Epithelial cell of proximal tubule (primary cell): ENCODE measurements around the gene ERMAP. TPM values are rescaled to one million over a fixed set of nuclear protein-coding genes. Genes with fewer than 3 reads are reported as not detected.
"Not testable (repeated sequence)": the region's sequence is repeated elsewhere in the genome, so short reads cannot be mapped to it uniquely, and the experiment has no call there.

Source experiments
- DNase-seq: peaks from one replicate; pipeline ENCODE4 v3.0.0-alpha.2; 2011; ENCODE audit warnings: low read depth
- H3K4me3 ChIP-seq: 2 replicates; pipeline ENCODE4 v1.5.1; 2011; ENCODE audit warnings: low read depth, mild to moderate bottlenecking, low read length
- total RNA-seq: library from RNA; depleted of rRNA; stranded (reverse); fragments of >200 nt; gene quantifications from 2 replicates; pipeline ENCODE4 v1.2.3, GENCODE V29; 2015
- TF ChIP-seq, protein P1 (sequence below): conservative IDR thresholded peaks from 2 replicates; pipeline ENCODE4 v1.5.1; 2012; ENCODE audit warnings: low read depth, mild to moderate bottlenecking, low read length

The ERMAP gene
- total RNA-seq, 1 donor from 2014 or later: 8.4 TPM

GRCh38 chr1:42806593-42806992, 10.3 kb upstream of the ERMAP start:
- H3K4me3 ChIP-seq: no peak overlapping the region
- TF ChIP-seq, protein P1, sequence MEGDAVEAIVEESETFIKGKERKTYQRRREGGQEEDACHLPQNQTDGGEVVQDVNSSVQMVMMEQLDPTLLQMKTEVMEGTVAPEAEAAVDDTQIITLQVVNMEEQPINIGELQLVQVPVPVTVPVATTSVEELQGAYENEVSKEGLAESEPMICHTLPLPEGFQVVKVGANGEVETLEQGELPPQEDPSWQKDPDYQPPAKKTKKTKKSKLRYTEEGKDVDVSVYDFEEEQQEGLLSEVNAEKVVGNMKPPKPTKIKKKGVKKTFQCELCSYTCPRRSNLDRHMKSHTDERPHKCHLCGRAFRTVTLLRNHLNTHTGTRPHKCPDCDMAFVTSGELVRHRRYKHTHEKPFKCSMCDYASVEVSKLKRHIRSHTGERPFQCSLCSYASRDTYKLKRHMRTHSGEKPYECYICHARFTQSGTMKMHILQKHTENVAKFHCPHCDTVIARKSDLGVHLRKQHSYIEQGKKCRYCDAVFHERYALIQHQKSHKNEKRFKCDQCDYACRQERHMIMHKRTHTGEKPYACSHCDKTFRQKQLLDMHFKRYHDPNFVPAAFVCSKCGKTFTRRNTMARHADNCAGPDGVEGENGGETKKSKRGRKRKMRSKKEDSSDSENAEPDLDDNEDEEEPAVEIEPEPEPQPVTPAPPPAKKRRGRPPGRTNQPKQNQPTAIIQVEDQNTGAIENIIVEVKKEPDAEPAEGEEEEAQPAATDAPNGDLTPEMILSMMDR: no peak
- no peak for DNase-seq

GRCh38 chr1:42807056-42807668, 9.8 kb upstream of the ERMAP start:
- TF ChIP-seq, protein P1: no peak
- no peak overlapping the region for H3K4me3 ChIP-seq
- no peak for DNase-seq

DNA sequence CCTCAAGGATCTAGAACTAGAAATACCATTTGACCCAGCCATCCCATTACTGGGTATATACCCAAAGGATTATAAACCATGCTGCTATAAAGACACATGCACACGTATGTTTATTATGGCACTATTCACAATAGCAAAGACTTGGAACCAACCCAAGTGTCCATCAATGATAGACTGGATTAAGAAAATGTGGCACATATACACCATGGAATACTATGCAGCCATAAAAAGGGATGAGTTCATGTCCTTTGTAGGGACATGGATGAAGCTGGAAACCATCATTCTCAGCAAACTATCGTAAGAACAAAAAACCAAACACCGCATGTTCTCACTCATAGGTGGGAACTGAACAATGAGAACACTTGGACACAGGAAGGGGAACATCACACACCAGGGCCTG, 2.1 kb upstream of the ERMAP start:
- not testable (repeated sequence) for H3K4me3 ChIP-seq, DNase-seq

GRCh38 chr1:42815941-42816584, 859 bp upstream of the ERMAP start:
- DNase-seq: no peak
- H3K4me3 ChIP-seq: peak overlapping the region; percentile 74
- TF ChIP-seq, protein P1: no peak

GRCh38 chr1:42817440-42817767, 482 bp downstream of the ERMAP start:
- peak overlapping the region; percentile 74 for H3K4me3 ChIP-seq
- TF ChIP-seq, protein P1: no peak
- DNase-seq: no peak

DNA sequence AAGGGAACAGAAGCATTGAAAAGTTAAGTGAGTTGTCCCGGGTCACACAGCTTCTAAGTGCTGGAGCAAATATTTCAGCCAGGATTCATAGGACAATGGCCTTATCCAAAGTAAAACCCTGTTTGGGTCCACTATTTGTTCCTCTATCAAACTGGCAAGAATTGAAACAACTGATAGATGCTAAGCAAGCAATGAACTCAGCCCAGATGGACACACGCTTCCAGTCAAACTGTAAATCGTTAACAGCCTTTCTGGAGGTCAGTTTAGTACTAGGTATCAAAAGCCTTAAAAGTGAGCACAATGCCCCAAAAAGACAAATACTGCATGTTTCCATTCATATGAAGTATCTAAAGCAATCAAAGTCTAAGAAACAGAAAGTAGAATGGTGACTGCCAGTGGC, 1.1 kb downstream of the ERMAP start:
- peak overlapping the region; percentile 74 for H3K4me3 ChIP-seq
- TF ChIP-seq, protein P1: no peak
- DNase-seq: no peak

- DNase-seq: no peak
- TF ChIP-seq, protein P1: no peak
- H3K4me3 ChIP-seq: no peak overlapping the region
These were observed 3.9 kb downstream of the ERMAP start for GRCh38 chr1:42820813-42821212.
